Suprapubic skin (tissue), 3 donors: ENCODE data around the gene DNAH8.

Experiments used
- CTCF ChIP-seq, 2 donors: fragments of 200-600 bp in 1 of 2; fragments of 450-650 bp in 1 of 2; sonication (generic) in 1 of 2; IDR thresholded peaks; one replicate each; pipeline ENCODE4 v1.5.1; 2016 to 2019; ENCODE audit warnings: antibody characterized with exemption in 2 of 2, mild to moderate bottlenecking in 1 of 2, moderate library complexity in 1 of 2
- EP300 ChIP-seq: sonication (generic); formaldehyde crosslinking; IDR thresholded peaks from one replicate; pipeline ENCODE4 v1.6.1; 2017; ENCODE audit warnings: antibody characterized with exemption
- POLR2A ChIP-seq, 2 donors: fragments of 450-650 bp; IDR thresholded peaks; one replicate each; pipeline ENCODE4 v1.6.1; 2017; ENCODE audit warnings: antibody characterized with exemption in 2 of 2, mild to moderate bottlenecking in 2 of 2, moderate library complexity in 2 of 2

- TF ChIP-seq CTCF (IDR thresholded peaks at IDR 0.05) (no peak), EP300 (no peak), POLR2A (IDR thresholded peaks at IDR 0.05) (no peak)
Observed at GRCh38 chr6:38792356-38792755, 77.2 kb downstream of the DNAH8 start.
